ENCODE results near the gene DAO.

- TF ChIP-seq RCOR1 (IDR thresholded peaks at IDR 0.05; ENCODE audit: low read length) (no peak), TEAD4 (IDR thresholded peaks at IDR 0.05; ENCODE audit: borderline replicate concordance, insufficient read depth) (no peak), EP300 (IDR thresholded peaks at IDR 0.05; ENCODE audit: borderline replicate concordance in 1 of 2, low read depth in 1 of 2, low read length in 1 of 2) (no peak), ELF1 (IDR thresholded peaks at IDR 0.05) (no peak), CTCF (IDR thresholded peaks at IDR 0.05) (no peak), RFX5 (IDR thresholded peaks at IDR 0.05; ENCODE audit: low read length) (no peak), GATA2 (CRISPR knock-in tag; IDR thresholded peaks at IDR 0.05) (no peak), REST (IDR thresholded peaks at IDR 0.05; ENCODE audit: low read depth, low read length) (no peak), MAX (IDR thresholded peaks at IDR 0.05; ENCODE audit: low read depth) (no peak)
Measured at GRCh38 chr12:108899145-108899544, 19.3 kb downstream of the DAO start.
